Stimulated activated CD8-positive, alpha-beta memory T cell treated with anti-CD3 and anti-CD28 coated beads, Interleukin-15, amount 100 ng/mL, for 4 hours (primary cell): Measurements from ENCODE around the gene RAPGEF2.

ENCODE experiments used
- DNase-seq, 2 donors: peaks; one replicate each; pipeline ENCODE4 v3.0.0-alpha.2; 2020; ENCODE audit warnings: low read depth in 2 of 2

Gene RAPGEF2

DNA sequence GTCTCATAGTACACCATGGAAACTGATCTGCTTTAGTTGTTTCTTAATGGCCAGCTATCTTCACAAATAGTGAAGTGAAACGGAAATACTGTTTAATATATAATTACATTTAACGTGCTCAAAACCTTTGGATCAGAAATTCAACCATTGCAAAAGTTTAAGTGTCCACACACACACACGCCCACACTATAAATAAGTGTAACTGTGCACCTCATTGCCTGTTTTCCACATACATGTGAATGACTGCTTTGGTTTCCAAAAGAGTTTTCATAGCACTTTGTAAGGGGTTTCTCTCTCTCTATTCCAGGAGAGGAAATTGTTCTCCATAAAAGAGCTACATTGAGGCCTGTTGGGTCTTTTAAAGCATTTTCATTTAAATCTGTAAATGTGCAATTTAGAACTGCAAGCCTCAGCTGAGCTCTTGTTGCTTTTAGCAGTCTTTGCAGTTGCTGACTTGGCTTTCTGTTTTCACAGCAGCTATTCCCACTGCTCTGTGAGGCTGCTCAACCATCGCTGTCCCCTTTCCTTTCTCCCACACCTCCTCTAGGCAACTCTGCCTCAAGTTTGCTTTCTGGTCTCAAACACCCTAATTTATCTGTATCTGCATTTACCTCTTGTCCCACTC, 94.5 kb downstream of the RAPGEF2 start:
- no peak for DNase-seq

DNA sequence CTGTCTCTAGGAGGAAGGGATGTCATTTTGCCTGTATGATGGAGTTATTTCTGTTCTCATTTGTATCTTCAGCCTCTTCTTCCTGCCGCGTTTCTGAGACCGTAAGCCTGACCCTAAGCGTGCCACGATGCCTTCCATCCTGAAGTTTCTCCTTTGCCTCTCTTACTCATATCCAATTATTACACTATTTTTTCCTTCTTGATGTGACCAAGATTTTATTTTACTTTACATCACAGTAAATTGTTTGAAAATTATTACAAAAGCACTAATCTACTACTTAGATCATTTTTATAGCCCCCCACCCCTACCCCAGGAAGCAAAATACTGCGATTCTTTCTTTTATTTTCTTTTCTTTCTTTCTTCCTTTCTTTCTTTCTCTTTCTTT, 95.0 kb downstream of the RAPGEF2 start:
- no peak for DNase-seq

- DNase-seq, result no peak
Measured at GRCh38 chr4:159199826-159200225, 96.9 kb downstream of the RAPGEF2 start.

GRCh38 chr4:159201168-159201567, 98.3 kb downstream of the RAPGEF2 start:
- DNase-seq, result no peak

- no peak for DNase-seq
Measured at GRCh38 chr4:159204566-159204965, 101.7 kb downstream of the RAPGEF2 start.

- DNase-seq, result no peak
Measured at GRCh38 chr4:159205466-159205865, 102.6 kb downstream of the RAPGEF2 start.

- no peak for DNase-seq
Measured at GRCh38 chr4:159206427-159206871, 103.6 kb downstream of the RAPGEF2 start.

GRCh38 chr4:159209249-159209648, 106.4 kb downstream of the RAPGEF2 start:
- no peak for DNase-seq

DNA sequence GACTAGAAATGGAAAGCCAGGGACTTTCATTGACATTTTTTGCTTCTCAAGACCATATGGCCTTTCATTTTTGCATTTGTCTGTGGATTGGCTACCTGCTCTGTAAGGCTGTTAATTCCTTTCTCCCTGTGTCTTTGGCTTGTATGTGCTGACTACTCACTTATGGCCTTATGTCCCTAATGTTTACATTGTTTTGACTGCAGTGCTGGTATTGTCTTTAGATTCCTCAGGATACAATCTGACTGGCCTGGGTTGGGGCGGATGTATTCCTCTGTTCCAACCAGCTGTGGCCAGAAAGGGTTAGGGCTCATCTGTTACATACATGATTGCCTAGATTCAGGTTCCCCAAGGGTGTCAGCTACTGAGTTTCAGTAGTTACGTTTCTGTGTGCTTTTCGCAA, 108.1 kb downstream of the RAPGEF2 start:
- DNase-seq, result no peak

DNA sequence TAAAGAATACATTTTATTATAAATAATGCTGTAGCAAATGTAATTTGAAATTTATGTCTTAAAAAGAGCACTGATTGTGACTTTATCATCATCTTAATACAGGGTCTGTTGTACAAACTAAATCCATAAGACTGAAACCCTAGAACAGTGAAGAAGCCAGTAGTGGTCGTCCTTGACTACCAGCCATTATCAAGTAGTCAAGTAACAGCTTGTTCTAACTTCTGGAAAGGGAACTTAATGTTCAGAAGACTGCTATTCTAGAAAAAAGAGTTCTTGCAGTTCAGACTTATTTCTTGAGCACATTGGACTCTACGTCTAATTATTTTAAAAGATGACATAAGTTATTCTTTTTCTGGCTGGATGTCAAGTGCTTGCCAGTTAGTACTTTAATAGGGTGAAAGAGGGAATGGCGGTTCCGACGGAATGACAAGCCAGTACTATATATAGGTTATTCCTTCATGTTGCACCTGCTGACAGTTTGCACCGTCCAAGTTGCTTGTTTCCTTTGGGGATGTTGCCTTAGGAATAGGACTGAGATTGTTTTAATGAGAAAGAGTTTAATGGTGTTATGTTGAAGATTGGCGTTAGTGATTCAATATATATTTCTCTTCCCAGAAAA, 109.9 kb downstream of the RAPGEF2 start:
- DNase-seq, result no peak

DNA sequence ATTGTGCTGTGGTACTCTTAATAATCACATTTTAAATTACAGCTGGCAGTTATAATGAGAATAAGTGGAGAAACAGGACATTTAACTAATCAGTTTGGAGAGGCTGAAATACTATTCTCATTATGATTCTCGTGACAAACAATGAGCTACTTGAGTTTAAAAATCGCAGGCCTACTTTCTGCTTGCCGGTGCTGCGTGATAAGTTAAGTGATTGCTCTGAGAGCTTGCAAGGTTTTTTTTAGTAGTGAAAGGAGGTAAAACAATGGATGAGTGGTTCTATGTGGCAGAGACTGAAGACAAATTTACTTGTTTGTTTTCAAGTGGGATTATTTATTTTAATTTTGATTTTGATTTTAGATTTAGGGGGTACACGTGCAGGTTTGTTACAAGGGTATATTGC, 114.0 kb downstream of the RAPGEF2 start:
- DNase-seq, result no peak

- no peak for DNase-seq
Measured at GRCh38 chr4:159219862-159220261, 117.0 kb downstream of the RAPGEF2 start.

DNA sequence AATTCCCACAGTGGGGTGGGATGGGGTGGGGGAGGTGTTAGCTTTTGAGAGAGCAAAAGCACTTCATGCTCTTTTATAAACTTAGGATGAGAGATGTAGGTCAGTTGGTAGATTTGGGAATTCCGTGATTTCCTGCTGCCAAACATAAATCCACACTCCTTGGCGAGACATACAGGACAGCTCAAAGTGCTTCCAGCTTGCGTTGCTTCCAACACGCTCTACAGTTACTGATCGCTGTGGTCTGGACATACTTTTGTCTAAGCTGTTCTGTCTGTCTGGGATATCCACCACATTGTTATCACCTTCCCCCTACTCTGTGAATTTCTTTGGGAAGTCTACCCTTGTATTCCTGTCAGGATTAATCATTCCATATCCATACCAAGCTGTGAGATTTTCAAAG, 117.5 kb downstream of the RAPGEF2 start:
- DNase-seq, result no peak

GRCh38 chr4:159221280-159221679, 118.4 kb downstream of the RAPGEF2 start:
- DNase-seq, result no peak

DNA sequence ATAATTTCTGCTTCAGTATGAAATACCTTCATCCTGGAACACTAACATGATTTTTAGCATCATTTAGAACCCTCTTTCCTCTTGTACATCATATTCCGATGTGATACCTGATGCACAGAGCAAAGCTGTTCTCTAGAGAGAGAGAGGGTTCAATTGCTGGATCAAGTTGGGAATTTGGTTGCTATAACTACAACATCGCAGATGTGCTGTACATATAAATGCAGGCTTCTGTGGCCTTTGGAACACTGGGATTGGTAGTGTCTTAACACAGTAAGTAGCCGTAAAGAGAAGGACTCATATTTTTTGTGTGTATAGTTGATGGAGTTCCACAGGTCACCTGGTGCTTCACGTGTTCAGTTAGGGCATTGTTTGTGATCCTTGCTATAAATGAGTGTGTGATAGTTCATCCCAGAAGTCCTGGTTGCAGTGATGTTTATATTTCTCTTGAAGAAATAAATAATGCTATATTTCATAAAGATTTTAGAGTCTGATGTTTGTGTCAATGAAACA, 119.2 kb downstream of the RAPGEF2 start:
- DNase-seq, result no peak

DNA sequence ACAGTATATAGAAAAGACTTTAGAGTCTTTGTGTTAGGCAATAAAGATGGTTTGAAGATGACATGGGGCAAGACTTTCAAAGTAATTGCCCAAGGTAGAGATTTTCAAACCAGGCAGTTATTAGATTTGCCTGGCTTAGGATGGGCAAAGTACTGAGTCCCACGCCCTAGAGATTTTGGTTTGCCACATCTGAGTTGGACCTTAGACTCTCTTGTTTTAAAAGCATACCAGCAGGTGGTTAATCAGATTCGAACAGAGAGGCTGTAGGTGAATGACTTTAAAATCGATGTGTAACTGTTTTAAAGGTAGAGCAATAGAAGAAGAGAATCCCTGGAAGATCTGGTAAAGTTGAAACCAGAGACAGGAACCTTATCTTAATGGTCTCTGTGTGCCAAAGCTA, 121.5 kb downstream of the RAPGEF2 start:
- DNase-seq, result no peak

DNA sequence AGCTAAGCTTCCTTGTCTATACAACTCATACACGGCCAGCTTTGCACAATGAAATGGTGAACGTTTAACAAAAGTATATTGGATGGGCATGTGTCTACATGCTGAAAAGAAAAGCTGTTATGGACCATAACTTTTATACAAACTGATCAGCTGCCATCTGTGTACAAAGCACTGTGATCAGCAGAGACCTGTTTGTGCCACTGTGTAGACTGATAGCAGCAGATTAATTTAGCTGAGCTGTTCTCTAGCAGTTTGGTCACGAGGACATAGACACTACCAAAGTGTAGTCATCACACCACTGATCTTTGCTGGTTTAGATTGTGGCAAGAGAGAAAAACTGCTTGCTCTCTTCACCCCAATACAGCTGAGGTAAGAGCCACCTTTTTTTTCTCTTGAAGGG, 124.5 kb downstream of the RAPGEF2 start:
- no peak for DNase-seq

- DNase-seq, result no peak
Measured at GRCh38 chr4:159227984-159228383, 125.1 kb downstream of the RAPGEF2 start.

GRCh38 chr4:159229164-159229563, 126.3 kb downstream of the RAPGEF2 start:
- DNase-seq, result no peak

GRCh38 chr4:159232465-159233106, 129.7 kb downstream of the RAPGEF2 start:
- DNase-seq, result no peak

DNA sequence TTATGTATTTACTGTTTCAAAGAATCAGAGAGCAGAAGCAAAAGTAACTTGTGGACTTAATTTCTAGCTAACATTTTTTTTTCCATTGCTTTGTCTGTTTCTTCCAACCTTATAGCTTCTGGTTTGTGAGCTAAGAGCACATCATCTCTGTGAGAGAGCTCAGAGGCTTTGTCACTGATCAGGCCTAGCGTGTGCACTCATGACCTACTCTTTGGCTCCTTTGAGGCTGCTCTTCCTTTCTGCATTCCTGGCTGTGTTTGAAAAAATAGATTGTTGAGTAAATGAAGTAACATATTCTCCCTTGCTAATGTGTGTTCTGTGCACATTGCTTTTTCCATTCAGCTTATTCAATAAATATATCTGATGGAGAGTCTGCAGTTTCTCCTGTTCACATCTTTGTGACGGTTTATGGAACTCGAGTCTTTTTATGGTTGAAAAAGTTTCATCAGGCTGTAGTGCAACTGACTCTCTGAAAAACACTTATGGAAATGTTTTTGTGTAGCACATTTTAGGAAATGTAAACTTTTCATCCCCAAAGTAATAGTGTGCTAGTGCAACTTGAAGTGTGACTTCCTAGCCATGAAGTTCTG, 133.0 kb downstream of the RAPGEF2 start:
- no peak for DNase-seq

GRCh38 chr4:159237975-159238374, 135.1 kb downstream of the RAPGEF2 start:
- DNase-seq, result no peak

DNA sequence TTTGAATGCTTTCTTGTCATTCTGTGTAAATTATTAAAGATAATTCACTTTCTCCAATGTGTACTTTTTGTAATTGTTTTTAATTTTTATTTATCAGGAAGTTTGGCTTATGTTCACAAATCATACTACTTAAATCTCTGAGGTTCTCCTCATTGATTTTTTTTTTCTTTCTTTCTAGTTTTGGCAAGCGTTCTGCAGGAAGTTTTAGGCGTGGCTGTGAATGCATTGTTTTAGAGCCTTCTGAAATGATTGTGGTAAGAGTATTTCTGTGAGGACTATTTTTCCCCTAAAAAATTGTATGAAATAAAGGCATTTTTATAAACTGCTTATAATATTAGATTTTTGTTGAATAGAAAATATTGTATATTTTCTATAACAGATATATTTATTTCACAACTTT, 135.8 kb downstream of the RAPGEF2 start:
- DNase-seq, result no peak
